Effector CD8-positive, alpha-beta T cell (primary cell): ENCODE measurements around the gene CAMTA1.
"Not testable (repeated sequence)": the region's sequence is repeated elsewhere in the genome, so short reads cannot be mapped to it uniquely, and the experiment has no call there.

Experiments used
- DNase-seq: peaks from one replicate; lab custom pipeline; 2025; lab: John Stamatoyannopoulos, UW

Gene CAMTA1

GRCh38 chr1:7369866-7370265, 584.6 kb downstream of the CAMTA1 start:
- DNase-seq, result no peak

- no peak for DNase-seq
Observed at GRCh38 chr1:7371926-7372325, 586.7 kb downstream of the CAMTA1 start.

- no peak for DNase-seq
Observed at GRCh38 chr1:7372477-7373120, 587.3 kb downstream of the CAMTA1 start.

GRCh38 chr1:7373251-7373650, 588.0 kb downstream of the CAMTA1 start:
- no peak for DNase-seq

GRCh38 chr1:7373876-7374562, 588.8 kb downstream of the CAMTA1 start:
- no peak for DNase-seq

GRCh38 chr1:7374563-7375160, 589.4 kb downstream of the CAMTA1 start:
- no peak for DNase-seq

- DNase-seq, result no peak
Observed at GRCh38 chr1:7375329-7375728, 590.1 kb downstream of the CAMTA1 start.

- DNase-seq, result no peak
Observed at GRCh38 chr1:7375781-7376660, 590.8 kb downstream of the CAMTA1 start.

GRCh38 chr1:7376676-7377075, 591.4 kb downstream of the CAMTA1 start:
- DNase-seq, result no peak

GRCh38 chr1:7378346-7379130, 593.3 kb downstream of the CAMTA1 start:
- no peak for DNase-seq

- DNase-seq, result no peak
Observed at GRCh38 chr1:7379441-7379971, 594.3 kb downstream of the CAMTA1 start.

- DNase-seq, result not testable (repeated sequence)
Observed at GRCh38 chr1:7380068-7380467, 594.8 kb downstream of the CAMTA1 start.

GRCh38 chr1:7380712-7381111, 595.5 kb downstream of the CAMTA1 start:
- no peak for DNase-seq

- DNase-seq, result not testable (repeated sequence)
Observed at GRCh38 chr1:7381729-7382128, 596.5 kb downstream of the CAMTA1 start.

- DNase-seq, result no peak
Observed at GRCh38 chr1:7382971-7383370, 597.7 kb downstream of the CAMTA1 start.

- no peak for DNase-seq
Observed at GRCh38 chr1:7383671-7384520, 598.6 kb downstream of the CAMTA1 start.

GRCh38 chr1:7384679-7385078, 599.4 kb downstream of the CAMTA1 start:
- DNase-seq, result no peak

GRCh38 chr1:7385471-7386225, 600.4 kb downstream of the CAMTA1 start:
- no peak for DNase-seq

GRCh38 chr1:7386226-7387052, 601.2 kb downstream of the CAMTA1 start:
- no peak for DNase-seq
